HG03575 (cell line): ENCODE measurements around the gene ANKS1B.

ENCODE experiments used
- ATAC-seq: cut with Tn5 transposase; IDR thresholded peaks from one replicate; pipeline ENCODE4 v1.9.1; 2021; ENCODE audit not compliant: unreplicated experiment, insufficient number of reproducible peaks, low FRiP score; ENCODE audit errors: extremely low read depth

Gene ANKS1B

GRCh38 chr12:99212275-99212674 is 772.5 kb downstream of the ANKS1B start:
- no peak for ATAC-seq

GRCh38 chr12:99205111-99205510 is 779.6 kb downstream of the ANKS1B start:
- ATAC-seq: no peak

GRCh38 chr12:99201906-99202645 is 782.7 kb downstream of the ANKS1B start:
- ATAC-seq: no peak

- no peak for ATAC-seq
These were observed 783.9 kb downstream of the ANKS1B start for GRCh38 chr12:99200711-99201384.

- ATAC-seq: no peak
These were observed 789.3 kb downstream of the ANKS1B start for GRCh38 chr12:99195474-99195873.

GRCh38 chr12:99192489-99192888 is 792.2 kb downstream of the ANKS1B start:
- ATAC-seq: no peak

- ATAC-seq: no peak
These were observed 807.9 kb downstream of the ANKS1B start for GRCh38 chr12:99176871-99177270.

GRCh38 chr12:99170461-99170860 is 814.3 kb downstream of the ANKS1B start:
- ATAC-seq: no peak

- ATAC-seq: no peak
These were observed 814.7 kb downstream of the ANKS1B start for GRCh38 chr12:99170037-99170436.

GRCh38 chr12:99157946-99158345 is 826.8 kb downstream of the ANKS1B start:
- ATAC-seq: no peak

- ATAC-seq: no peak
These were observed 829.8 kb downstream of the ANKS1B start for GRCh38 chr12:99154983-99155336.

GRCh38 chr12:99154216-99154982 is 830.3 kb downstream of the ANKS1B start:
- no peak for ATAC-seq

- no peak for ATAC-seq
These were observed 831.4 kb downstream of the ANKS1B start for GRCh38 chr12:99153293-99153692.

GRCh38 chr12:99152337-99152736 is 832.4 kb downstream of the ANKS1B start:
- no peak for ATAC-seq

GRCh38 chr12:99151744-99152143 is 833.0 kb downstream of the ANKS1B start:
- no peak for ATAC-seq

- no peak for ATAC-seq
These were observed 837.6 kb downstream of the ANKS1B start for GRCh38 chr12:99147130-99147529.

GRCh38 chr12:99146730-99147129 is 838.0 kb downstream of the ANKS1B start:
- no peak for ATAC-seq

GRCh38 chr12:99146185-99146584 is 838.6 kb downstream of the ANKS1B start:
- ATAC-seq: no peak

- no peak for ATAC-seq
These were observed 842.1 kb downstream of the ANKS1B start for GRCh38 chr12:99142651-99143050.
